Gastrocnemius medialis (tissue), 4 donors: ENCODE measurements around the gene USP2. TPM values are rescaled to one million over a fixed set of nuclear protein-coding genes. Genes with fewer than 3 reads are reported as not detected.
A peak's percentile ranks its signal among the peaks of the same experiment; 100 is the strongest.

Experiments
- ATAC-seq, 2 donors: fragments of 150-250 bp; one replicate each; pipeline ENCODE4 v1.9.1; 2016
- DNase-seq, 2 donors: peaks; one replicate each; pipeline ENCODE4 v3.0.0-alpha.2; 2019
- H3K27ac ChIP-seq, 4 donors: fragments of 200-600 bp; sonication (generic); 1 replicate in 1 of 4; 2 replicates in 3 of 4; pipeline ENCODE4 v1.5.1; 2016 to 2018; ENCODE audit warnings: mild to moderate bottlenecking in 2 of 4, moderate library complexity in 1 of 4
- H3K27me3 ChIP-seq, 3 donors: fragments of 200-600 bp; sonication (generic) in 2 of 3; 1 replicate in 1 of 3; 2 replicates in 2 of 3; pipeline versions ENCODE4 v1.5.1 to v1.6.0; 2016 to 2019; ENCODE audit warnings: mild to moderate bottlenecking in 1 of 3, moderate library complexity in 1 of 3
- H3K36me3 ChIP-seq, 2 donors: fragments of 200-600 bp; sonication (generic) in 1 of 2; one replicate each; pipeline ENCODE4 v1.5.1; 2017 to 2018
- H3K4me1 ChIP-seq, 2 donors: fragments of 200-600 bp; sonication (generic) in 1 of 2; one replicate each; pipeline ENCODE4 v1.5.1; 2016 to 2017; ENCODE audit warnings: mild to moderate bottlenecking in 2 of 2
- H3K4me3 ChIP-seq, 4 donors: fragments of 200-600 bp; sonication (generic) in 3 of 4; 1 replicate in 1 of 4; 2 replicates in 3 of 4; pipeline ENCODE4 v1.5.1; 2016 to 2019; ENCODE audit warnings: mild to moderate bottlenecking in 2 of 4
- H3K9me3 ChIP-seq, 3 donors: fragments of 200-600 bp; sonication (generic) in 2 of 3; 1 replicate in 1 of 3; 2 replicates in 2 of 3; pipeline ENCODE4 v1.5.1; 2016 to 2019
- CTCF ChIP-seq, 5 experiments: fragments of 450-650 bp in 3 of 5; fragments of 200-600 bp in 2 of 5; sonication (generic) in 2 of 5; IDR thresholded peaks in 4 of 5; conservative IDR thresholded peaks in 1 of 5; 1 replicate in 4 of 5; 2 replicates in 1 of 5; pipeline ENCODE4 v1.5.1; 2016 to 2019; ENCODE audit warnings: antibody characterized with exemption in 5 of 5, mild to moderate bottlenecking in 3 of 5, moderate library complexity in 3 of 5
- POLR2A ChIP-seq, 2 donors: fragments of 450-650 bp; IDR thresholded peaks; one replicate each; pipeline ENCODE4 v1.6.1; 2017; ENCODE audit warnings: antibody characterized with exemption in 2 of 2, mild to moderate bottlenecking in 2 of 2, moderate library complexity in 2 of 2
- in situ Hi-C, 4 donors: fragments of 200-750 bp; cut with MboI; loops; one replicate each; pipeline versions ENCODE4 v1.15.0 to v1.8.0; 2017; ENCODE audit warnings: low sequenced_read_pairs in 4 of 4
- intact Hi-C: fragments of 100-400 bp; cut with DNase I; formaldehyde crosslinking; loops from one replicate; pipeline ENCODE4 v1.15.1; 2023; ENCODE audit warnings: low total_unique reads
- total RNA-seq, 4 donors: library from RNA; depleted of rRNA; stranded (reverse); fragments of >200 nt; gene quantifications; one replicate each; pipeline versions ENCODE4 v1.1.0 to v1.2.3, GENCODE V29; 2016

The USP2 gene
- total RNA-seq, 4 donors from 2014 or later = 19.4 to 105 (median 46.0) TPM

- ATAC-seq (no peak), DNase-seq (no peak)
- Histone ChIP-seq H3K4me3 (peak overlapping the region in 2 of 4 donors; percentile 40 to 48), H3K9me3 (no peaks in the 10 kb centered on the region), H3K4me1 (peaks cover 8% of the 10 kb centered on the region in 2 donors), H3K27ac (no peak overlapping the region), H3K27me3 (peaks cover 30 to 44% (median 42%) of the 10 kb centered on the region in 3 donors), H3K36me3 (no peaks in the 10 kb centered on the region)
- no peak for TF ChIP-seq POLR2A (IDR thresholded peaks at IDR 0.05)
- TF ChIP-seq CTCF (IDR thresholded peaks at IDR 0.05 in 4 of 5, conservative IDR thresholded peaks at IDR 0.05 in 1 of 5) = no peak
- in situ Hi-C loops = no loop called here
- intact Hi-C loops = no loop called here
Observed at GRCh38 chr11:119421351-119421750, 39.9 kb upstream of the USP2 start.

- DNase-seq (no peak), ATAC-seq (no peak)
- Histone ChIP-seq H3K27me3 (peaks cover 30 to 44% (median 42%) of the 10 kb centered on the region in 3 donors), H3K9me3 (no peaks in the 10 kb centered on the region), H3K4me1 (peaks cover 8% of the 10 kb centered on the region in 2 donors), H3K4me3 (no peak overlapping the region), H3K27ac (no peak overlapping the region), H3K36me3 (no peaks in the 10 kb centered on the region)
- in situ Hi-C loops = no loop called here
- TF ChIP-seq CTCF (IDR thresholded peaks at IDR 0.05 in 4 of 5, conservative IDR thresholded peaks at IDR 0.05 in 1 of 5) = no peak
- no peak for TF ChIP-seq POLR2A (IDR thresholded peaks at IDR 0.05)
- intact Hi-C loops = no loop called here
Observed at GRCh38 chr11:119420631-119421030, 39.1 kb upstream of the USP2 start.

GRCh38 chr11:119419834-119420492 lies 38.5 kb upstream of the USP2 start:
- Histone ChIP-seq H3K4me1 (peaks cover 8% of the 10 kb centered on the region in 2 donors), H3K4me3 (no peak overlapping the region), H3K27ac (no peak overlapping the region), H3K27me3 (peaks cover 30 to 44% (median 42%) of the 10 kb centered on the region in 3 donors), H3K36me3 (no peaks in the 10 kb centered on the region), H3K9me3 (no peaks in the 10 kb centered on the region)
- DNase-seq = no peak
- no peak for ATAC-seq
- no peak for TF ChIP-seq CTCF (IDR thresholded peaks at IDR 0.05 in 4 of 5, conservative IDR thresholded peaks at IDR 0.05 in 1 of 5)
- TF ChIP-seq POLR2A (IDR thresholded peaks at IDR 0.05) = no peak
- in situ Hi-C loops (no loop called here), intact Hi-C loops (no loop called here)

- H3K9me3 ChIP-seq = no peaks in the 10 kb centered on the region
- H3K4me1 ChIP-seq = peaks cover 8% of the 10 kb centered on the region in 2 donors
- no peaks in the 10 kb centered on the region for H3K36me3 ChIP-seq
- no peak overlapping the region for H3K27ac ChIP-seq
- no peak overlapping the region for H3K4me3 ChIP-seq
- no peak for TF ChIP-seq CTCF (IDR thresholded peaks at IDR 0.05 in 4 of 5, conservative IDR thresholded peaks at IDR 0.05 in 1 of 5)
- TF ChIP-seq POLR2A (IDR thresholded peaks at IDR 0.05) = no peak
- peaks cover 30 to 44% (median 42%) of the 10 kb centered on the region in 3 donors for H3K27me3 ChIP-seq
- ATAC-seq (no peak), DNase-seq (no peak)
- intact Hi-C loops = no loop called here
- in situ Hi-C loops = no loop called here
Observed at GRCh38 chr11:119419246-119419645, 37.8 kb upstream of the USP2 start.
